CD4-positive, alpha-beta T cell treated with Interleukin-1 beta for 1 hour (primary cell): ENCODE results near the gene DPM2.

Experiments used
- DNase-seq, 2 donors: peaks; one replicate each; pipeline ENCODE4 v3.0.0-alpha.2; 2020 to 2022

The DPM2 gene

GRCh38 chr9:127916720-127917581, 20.7 kb downstream of the DPM2 start, which contains the start of gene ST6GALNAC4:
Gene ST6GALNAC4 (minus strand): TSS chr9:127917041. CDS start chr9:127916419, 622 bp downstream.
- DNase-seq: peak; percentile 95

GRCh38 chr9:127915801-127916719, 21.6 kb downstream of the DPM2 start:
- peak; percentile 56 to 84 for DNase-seq

DNA sequence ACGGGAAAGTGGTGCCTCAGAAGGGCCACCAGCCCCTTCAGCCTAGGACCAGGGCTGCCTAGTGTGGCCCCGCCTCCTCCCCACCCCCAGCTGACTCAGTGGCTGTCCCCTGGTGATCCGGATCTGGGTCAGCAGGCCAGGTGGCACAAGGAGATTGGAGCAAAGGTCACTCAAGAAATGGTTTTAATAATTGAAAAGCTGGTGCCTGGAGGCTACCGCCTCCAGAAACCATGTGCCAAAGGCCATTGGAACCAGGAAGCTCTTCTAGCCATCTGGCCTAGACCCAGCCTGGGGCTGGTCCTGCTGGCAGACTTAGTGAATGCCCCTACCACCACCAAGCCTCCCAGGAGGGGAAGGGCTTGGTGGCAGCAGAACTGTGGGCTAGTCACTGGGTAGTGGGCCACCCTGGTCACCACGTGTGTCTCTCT, 22.3 kb downstream of the DPM2 start:
- DNase-seq: no peak

DNA sequence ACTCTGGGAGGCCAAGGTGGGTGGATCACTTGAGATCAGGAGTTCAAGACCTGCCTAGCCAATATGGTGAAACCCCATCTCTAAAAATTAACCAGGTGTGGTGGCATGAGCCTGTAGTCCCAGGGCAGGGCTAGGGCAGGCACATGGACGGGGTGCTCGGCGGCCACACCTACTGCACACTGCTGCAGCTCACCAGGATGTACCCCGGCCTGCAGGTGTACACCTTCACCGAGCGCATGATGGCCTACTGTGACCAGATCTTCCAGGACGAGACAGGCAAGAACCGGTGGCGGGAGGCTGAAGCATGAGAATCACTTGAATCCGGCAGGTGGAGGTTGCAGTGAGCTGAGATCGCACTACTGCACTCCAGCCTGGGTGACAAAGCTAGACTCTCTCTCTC, 24.0 kb downstream of the DPM2 start:
- no peak for DNase-seq

DNA sequence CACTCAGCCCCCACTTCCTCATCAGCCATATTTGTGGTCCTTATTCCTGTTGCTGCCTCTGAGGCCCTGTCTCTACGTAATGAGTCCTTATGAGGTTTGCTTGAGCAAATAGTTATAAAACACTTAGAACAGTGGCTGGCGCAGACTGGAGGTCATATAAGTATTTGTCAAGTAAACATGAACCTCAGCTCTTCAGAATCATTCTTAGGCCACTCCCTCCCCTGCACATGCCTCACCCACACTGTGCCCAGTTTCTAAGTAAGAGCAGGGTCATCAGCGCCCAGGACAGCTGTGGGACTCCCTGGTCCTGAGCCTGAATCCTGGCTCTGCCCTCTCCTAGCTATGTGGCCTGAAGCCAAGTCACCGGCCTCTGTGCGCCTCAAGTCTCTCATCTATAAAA, 24.8 kb downstream of the DPM2 start:
- DNase-seq: no peak

- no peak for DNase-seq
Observed at GRCh38 chr9:127912296-127912695, 25.4 kb downstream of the DPM2 start.

- DNase-seq: peak in 1 of 2 donors; percentile 37
Observed at GRCh38 chr9:127910613-127911205, 26.9 kb downstream of the DPM2 start.

GRCh38 chr9:127909839-127910273, 27.8 kb downstream of the DPM2 start:
- no peak for DNase-seq

- DNase-seq: no peak
Observed at GRCh38 chr9:127908660-127908926, 29.1 kb downstream of the DPM2 start.

DNA sequence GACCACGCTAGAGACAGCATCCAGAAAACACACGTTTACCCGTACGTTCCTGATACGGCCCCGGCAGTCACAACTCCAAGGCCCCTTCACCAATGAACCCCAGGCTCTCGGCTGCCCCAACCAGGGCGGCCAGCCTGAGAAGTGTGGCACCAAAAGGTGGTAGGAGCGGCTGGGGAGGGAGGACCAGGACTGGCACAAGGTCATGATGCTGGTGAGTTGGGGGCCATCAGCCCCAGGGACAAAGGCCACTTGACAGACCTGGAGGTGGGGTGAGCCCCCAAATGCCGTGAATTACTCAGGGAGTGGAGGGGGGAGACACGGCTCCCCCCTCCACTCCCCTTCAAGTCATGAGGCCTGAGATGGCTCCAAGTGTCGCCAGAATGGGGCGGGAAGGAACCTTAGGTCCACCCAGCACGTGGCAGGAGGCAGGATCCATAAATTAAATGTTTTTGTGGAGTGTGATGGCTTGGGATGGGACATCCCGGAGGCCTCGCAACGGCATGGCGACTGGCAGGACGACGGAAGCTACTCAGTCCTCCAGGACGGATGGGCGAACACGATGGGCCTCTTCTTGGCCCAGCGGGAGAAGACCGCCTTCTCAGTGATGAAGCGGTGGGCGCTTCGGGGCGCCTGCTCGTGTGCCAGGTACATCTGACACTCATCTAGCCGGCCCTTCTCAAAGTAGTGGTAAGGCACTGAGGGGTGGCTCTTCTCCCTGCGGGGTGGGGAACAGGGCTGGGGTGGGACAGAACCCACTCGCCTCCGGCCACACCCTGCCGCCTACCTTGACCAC, 29.6 kb downstream of the DPM2 start:
- no peak for DNase-seq

DNA sequence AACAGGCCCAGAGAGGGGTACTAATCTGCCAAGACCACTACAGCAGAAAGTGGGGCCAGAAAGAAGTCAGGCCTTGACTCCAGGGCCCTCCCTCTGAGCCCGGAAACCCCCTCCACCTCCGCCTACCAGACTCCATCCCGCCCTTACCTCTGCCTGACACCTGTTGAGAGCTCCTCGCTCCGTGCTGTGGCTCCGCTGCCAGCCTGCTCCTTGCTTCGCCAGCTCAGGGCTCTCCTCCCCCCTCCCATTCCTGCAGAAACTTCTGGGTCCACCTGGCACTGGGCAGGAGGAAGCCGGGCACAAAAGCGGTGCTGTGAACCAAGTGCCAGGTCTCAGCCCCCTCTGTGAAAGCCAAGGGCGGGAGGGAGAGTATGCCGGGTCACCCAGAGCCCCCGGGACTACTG, 31.9 kb downstream of the DPM2 start:
- peak; percentile 80 to 86 for DNase-seq

- DNase-seq: peak; percentile 75 to 82
Observed at GRCh38 chr9:127905004-127905728, 32.5 kb downstream of the DPM2 start.

DNA sequence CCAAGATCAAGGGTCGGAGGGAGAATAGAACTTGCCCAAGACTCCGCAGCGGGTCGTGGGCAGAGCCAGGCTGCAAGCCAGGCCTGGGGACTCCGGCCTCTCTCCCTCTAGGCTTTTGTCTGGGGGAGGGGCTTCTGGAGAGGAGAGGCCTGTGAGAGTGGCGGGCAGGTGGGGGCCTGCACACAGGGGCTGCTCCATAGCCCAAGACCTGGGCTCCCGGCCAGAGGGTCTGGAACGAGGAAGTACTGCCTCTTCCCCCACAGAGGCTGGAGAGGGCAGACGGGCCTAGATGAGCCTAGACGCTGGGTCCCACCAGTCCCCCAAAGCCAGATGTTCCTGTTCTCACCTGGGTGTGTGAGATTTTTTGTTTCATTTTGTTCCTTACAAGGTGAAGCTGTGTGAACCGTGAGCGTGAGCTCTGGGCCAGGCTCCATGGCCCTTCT, 33.1 kb downstream of the DPM2 start:
- DNase-seq: peak in 1 of 2 donors; percentile 34

DNA sequence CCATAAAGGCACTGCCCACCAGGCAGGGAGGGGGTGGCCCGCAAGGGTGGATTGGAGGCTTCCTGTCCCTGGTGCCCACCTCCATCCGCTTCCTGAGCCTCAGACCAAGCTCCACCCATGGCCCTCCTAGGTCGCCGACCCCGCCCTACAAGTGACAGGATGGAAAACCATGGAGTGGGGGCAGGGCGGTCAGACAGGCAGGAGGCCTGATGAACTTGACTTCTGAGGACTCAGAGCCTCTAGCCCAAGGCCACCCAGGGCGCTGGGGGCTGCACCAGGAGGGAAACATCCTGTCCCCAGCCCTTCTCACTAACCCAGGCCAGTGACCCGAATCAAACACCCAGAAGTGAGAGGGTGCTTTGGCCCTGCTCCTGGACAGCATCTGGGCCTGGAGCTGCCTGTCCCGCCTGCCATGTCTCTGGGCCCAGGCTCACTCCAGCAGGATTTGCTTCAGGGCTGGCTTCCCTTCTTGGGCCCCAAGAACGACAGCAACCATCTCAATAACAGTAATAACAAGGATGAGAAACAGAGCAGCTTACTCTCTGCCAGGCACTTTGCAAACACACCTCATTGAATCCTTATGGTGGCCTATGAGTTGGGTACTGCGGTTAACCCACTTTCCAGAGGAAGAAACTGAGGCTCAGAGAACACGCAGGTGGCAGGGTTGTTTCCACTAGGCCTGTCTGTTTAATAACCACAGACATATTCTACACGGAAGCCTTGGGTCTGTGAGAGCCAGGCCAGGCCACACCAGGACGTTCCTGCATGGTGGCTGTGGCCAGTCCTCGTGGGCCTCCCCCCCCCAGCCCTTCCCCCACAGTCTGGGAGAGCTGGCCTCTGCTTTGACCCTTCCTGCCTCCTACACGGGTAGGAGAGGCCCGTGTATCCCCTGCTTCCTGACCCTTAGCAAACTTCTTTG, 33.8 kb downstream of the DPM2 start:
- DNase-seq: peak; percentile 73 to 74

- peak; percentile 75 to 76 for DNase-seq
Observed at GRCh38 chr9:127899128-127899943, 38.3 kb downstream of the DPM2 start, which contains the start of gene ST6GALNAC6. Gene ST6GALNAC6 (minus strand): TSS chr9:127899603. CDS start chr9:127897981, 1,622 bp downstream.

DNA sequence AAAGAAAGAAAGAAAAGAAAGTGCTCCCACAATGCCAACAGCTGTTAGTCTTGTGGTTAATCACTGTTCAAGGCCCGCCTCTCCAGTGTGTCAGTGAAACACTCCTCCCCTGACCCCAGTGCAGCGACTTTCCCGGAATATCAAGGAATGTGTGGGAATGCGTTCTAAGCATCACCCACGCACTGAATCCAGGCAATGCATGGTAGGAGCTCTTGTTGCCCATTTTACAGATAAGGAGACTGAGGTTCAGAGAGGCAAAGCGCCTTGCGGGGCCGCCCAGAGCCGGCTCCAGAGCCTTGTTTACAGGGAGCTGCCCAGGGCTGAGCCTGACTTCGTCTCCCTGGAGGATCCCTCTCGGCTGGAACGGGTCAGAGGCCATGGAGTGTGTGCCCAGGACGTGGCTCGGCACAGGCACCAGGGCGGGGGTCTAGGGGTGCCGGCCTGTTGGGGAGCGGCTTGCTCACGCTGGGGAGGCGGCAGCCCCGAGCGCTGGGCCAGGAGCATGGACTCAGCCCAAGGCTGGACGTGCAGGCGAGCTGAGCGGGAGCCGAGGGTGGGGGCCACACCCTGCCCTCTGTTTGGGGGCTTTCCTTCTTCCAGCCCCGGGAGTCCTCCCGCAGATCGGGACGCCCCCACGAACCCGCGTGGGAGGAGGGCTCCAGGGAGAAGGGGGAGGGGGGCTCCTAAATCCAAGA, 39.1 kb downstream of the DPM2 start:
- DNase-seq: no peak

- DNase-seq: peak; percentile 30 to 36
Observed at GRCh38 chr9:127897193-127897692, 40.4 kb downstream of the DPM2 start.

DNA sequence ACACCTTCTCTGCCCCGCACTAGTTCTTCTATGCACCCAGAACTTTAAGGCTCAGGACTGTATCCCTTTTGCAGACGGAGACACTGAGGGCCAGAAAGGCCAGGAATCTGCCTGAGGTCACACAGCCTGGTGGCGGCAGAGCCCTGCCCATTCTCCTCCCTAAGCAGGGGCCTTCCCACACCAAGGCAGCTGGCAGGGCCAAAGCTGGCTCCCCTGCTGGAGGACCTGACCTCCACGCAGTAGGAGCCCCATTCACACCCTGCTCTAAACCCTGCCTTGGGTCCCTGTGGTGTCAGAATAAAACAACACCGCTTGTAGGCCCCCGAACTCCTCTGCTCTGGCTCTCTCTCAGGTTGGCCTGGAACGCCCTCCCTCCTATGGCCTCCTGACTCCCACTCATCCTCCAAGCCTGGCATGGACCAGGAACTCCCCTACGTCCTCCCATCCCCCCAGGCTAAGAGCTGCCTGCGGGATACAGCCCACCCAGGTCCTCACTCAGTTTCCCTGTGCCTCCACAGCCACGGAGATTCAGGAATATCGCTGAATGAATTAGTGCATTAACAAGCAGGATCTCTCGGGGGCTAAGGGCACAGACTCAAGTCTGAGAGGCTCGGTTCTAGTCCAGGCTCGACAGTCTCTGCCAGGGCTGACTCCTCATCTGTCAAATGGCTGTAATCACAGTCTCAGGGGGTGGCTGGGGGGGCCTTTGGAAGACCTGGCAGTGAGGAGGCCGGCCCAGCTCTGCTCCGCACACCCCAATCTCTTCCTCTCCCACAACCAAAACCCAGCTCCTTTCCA, 41.1 kb downstream of the DPM2 start:
- no peak for DNase-seq
